Hematopoietic multipotent progenitor cell treated with erythropoietin and hydrocortisone succinate and interleukin-3 and kit ligand, for 15 days (in vitro differentiated cells): ENCODE measurements around the gene SEMA4D.
A peak's percentile ranks its signal among the peaks of the same experiment; 100 is the strongest.

Experiments
- DNase-seq: peaks from one replicate; pipeline ENCODE4 v3.0.0-alpha.2; 2015; ENCODE audit warnings: low spot score

Gene SEMA4D

DNA sequence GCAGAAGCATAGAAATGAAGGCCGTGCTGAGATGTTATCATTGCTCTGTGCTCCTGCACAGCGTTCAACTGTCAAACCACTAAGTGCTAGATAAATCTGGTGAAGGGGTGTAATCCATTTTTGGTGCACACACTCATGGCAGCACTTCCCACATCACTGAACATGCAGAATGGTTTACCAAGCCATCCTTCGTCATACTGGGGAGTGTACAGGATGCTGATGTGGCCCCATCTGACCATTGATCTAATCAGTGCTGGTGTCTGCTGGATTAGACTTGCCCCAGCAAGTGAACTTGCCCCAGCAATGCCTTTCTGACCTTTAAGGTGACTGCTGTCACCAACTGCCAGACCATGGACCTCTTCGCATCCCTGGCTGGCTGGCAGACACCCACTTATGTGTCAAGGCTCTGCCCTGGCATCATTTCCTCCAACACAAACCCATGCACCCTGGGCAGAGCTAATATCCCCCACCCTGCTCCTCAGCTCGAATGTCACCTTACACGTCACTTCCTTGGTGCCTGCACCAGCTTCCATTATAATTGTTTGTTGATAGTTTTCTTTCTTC lies 4.2 kb upstream of the SEMA4D start:
- DNase-seq: no peak

DNA sequence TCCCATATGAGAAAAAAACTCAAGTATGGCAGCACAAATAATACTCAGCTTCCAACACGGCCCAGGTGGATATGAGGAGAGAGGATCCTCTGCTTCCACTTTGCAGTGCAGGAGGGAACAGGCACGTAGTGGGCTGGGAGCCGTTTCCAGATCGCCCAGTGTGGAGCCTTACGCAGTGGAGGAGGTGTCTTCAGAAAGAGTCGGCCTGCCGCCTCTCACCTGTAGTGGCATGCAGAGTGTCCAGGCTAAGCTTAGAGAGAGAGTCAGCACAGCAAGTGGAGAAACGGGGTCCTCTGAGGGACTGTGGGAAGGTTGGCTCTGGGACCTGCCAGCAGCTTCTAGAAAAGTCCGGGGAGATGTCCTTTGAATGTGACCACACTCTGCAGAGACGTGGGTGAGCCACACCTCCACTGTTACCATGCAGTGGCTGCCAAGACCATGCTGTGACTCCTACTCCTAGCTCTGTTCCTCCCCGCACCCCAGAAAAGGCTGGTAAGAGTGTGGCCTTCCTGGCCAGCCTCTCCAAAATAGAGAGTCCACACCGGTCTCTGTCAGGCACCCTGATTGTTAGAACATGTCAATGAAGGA lies 3.5 kb upstream of the SEMA4D start:
- no peak for DNase-seq

DNA sequence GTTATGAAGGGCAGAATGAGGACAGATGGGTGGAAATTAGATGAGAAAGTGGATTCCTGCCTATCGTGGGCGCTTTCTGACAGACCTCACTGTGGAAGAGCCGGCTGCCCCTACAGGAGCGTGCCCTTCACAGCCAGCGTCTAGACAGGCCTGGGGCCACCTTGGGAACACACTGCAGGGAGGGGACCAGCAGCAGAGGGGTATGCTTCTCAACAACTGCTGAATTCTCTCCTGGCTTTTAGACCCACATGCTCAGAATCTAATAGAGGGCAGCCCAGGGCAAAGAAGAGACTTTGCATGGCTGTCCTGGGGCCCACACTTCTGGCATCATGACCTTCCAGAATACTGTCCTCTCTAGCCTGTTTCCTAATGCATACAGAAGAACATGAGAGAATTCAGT lies 2.1 kb upstream of the SEMA4D start:
- no peak for DNase-seq

DNA sequence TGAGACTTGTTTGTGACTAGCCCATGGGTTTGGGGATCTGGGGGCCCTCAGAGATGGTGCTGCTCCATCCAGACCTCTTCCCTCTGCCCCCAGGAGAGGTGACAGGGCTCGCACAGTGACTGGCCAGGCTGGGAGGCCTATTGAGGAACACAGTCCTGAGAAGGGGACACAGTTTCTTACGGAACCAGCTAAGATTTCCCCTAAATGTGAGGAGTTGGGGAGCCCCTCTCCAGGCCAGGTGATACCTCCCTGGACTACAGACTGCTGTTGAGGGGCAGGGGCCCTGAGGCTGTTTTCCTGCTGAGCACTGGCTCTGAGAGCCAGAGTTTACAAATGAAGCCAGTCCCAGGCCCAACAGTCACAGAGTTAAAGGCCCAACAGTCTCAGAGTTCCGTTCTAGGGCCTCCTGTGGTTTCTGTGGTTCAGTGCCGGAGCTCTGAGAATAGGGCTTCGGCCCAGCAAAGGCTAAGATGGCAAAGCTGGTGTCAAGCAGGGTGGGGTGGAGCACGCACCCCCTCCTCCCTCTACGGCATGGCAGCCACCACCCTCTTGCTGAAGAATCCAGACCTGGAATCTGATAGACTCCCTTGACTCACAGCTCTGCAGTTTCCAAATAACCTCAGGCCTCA lies 1.1 kb upstream of the SEMA4D start:
- DNase-seq: no peak

DNA sequence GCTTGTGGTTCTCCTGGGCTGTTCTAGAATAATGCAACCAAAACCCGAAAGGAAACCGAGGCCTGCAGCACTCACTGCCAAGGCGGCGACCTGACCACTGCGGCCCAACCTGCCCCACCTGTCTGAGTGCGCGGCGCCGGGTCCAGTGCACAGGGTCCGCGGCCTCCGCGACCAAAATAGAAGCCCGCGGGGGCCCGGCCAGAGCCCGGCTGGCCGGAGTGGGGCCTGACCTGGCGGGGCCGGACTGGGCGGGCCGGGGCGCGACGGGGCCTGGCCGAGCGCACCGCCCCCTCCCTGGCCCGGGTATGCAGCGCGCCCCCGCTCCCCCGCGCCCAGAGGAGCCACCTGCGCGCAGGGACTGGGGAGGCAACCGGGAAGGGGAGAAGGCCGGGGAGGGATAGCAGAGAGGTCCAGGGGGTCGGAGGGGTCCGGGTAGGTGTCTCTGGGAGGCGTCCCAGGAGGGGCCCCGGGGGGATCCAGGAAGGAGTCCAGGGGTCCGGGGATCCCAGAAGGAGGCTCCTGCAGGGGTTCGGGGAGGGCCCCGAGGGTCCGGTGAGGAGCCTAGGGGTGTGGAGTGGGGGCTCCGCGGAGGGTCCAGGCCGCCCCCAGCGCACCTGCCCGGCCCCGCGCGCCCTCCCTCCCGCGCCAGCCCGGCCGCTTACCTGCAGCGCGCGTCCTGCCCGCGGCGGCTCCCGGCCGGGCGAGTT lies 503 bp downstream of the SEMA4D start:
- no peak for DNase-seq

DNA sequence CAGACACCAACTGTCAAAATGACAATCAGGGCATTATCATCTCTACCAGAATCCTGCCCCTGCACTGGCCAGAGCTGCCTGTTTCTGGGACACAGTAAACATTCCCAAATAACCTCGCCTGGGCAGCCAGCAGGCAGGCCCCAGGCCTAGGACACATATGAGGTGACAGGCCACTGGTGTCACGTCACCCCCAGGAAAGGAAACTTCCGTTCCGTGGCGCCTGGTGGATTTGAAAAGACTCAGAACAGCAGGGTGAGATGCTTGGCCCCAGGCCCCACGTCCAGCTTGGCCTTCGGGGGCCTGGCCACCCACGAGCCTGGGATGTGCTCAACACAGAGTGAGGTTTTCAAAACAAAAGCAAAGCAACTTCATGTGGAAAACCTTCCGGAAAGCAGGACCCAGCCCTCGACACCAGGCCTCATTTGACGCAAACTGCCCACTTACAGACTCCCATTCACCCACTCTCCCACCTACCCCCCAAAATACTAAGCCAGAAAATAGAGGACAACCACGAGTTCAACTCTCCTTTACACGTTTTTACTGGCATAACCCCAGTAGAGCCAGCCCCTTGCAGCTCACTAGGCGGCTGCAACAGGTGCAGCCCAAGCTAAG lies 1.2 kb downstream of the SEMA4D start:
- DNase-seq: no peak

DNA sequence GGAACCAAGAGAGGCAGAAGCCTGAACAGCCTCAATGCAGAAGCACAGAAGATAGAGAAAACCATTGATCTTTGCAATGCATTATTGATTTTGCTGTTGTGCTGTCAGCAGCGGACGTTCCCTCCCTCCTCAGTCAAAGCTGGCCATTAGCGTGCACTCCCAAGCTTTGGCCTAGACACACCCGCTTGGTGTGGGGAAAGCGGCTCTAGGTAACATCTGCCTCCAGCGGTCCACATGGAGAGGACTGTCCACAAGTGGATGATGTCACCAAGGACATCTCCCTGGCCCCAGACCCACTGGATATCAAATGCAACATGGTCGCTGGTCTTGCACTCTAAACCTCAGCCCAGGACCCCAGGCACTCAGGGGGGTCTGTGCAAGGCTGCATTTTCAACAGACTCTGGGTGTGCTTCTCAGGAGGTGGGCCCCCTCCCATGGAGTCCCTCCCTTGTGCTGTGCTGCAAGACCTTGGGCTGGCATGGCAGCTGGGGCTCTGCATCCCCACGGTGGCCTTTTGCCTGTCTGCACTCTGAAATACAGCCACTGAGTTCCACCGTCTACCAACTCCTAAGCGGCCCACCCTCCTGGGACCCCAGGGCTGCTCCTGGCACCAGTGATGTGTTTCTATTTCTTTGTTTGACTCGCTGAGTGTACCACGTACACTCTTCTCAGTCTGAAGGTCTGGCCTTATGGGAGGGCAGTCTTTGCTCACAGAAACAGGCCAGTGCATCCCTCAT lies 1.9 kb downstream of the SEMA4D start:
- no peak for DNase-seq

DNA sequence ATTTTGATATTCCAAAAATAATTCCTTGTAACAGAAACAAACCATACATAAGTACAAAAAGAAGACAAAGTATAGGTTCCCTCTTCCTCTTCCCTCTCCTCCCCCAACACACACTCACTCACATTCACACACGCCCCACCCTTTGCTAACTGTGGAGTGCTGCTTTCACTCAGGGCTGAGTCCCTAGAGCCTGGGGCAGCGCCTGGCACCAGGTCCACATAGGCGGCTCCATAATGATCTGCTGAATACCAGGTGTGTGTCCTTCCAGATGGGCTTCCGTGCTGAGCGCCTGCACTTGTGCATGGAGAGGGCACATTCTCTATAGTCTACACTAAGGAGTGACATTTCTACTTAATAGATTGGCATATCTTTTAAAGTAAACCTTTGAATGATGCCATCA lies 3.7 kb downstream of the SEMA4D start:
- DNase-seq: no peak

DNA sequence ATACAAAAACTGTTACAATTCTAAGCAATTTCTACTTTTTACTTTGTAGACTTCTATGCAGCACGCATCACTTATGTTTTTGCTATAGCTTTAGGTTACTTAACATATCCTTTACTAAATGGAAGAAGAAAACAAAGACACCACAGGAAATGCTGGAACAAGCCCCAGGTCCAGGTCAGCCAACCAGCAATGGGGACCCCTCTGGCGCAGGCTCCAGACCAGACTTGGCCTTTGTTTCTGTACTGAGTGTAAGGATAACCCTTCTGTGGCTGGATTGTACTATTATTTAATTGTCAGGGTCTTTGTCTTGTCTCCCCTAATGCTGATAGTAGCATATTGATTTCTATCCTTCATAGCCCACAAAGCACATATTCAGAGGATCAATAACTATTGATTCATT lies 4.2 kb downstream of the SEMA4D start:
- no peak for DNase-seq

DNA sequence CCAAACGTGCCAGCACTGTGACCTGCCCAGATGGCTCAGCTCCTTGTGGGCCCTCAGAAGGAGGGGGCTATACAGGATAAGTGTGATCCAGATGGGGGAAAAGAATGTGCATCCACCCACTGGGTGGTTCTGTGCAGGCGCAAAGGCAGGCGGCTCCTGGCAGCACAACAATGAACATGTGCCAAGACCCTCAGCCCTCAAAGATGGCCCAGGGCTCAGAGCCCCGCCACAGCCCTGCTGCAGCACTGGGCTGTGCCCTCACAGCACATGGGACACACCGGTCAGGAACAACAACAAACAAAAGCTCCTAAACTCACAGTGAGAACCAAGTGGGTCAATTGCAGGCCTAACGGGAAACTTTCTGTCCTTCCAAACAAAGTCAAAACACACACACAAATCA lies 4.7 kb downstream of the SEMA4D start:
- DNase-seq: no peak

DNA sequence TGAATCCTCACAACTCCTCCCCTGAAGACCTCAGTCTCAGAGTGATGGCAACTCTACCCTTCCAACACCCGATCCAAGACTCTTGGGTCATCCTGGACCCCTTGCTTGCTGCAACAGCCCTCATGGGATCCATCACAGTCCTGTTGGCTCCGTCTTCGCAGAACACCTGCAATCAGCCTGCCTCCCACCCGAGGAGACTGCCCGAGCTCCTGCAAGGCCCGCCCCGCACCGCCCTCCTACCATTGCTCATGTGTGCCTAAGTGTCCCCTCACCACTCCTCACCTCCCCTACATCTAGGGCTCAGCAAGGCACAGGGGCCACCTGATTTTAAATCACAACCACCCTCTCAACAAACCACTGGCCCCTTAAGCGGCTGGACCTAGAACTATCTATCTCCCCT lies 5.3 kb downstream of the SEMA4D start:
- no peak for DNase-seq

DNA sequence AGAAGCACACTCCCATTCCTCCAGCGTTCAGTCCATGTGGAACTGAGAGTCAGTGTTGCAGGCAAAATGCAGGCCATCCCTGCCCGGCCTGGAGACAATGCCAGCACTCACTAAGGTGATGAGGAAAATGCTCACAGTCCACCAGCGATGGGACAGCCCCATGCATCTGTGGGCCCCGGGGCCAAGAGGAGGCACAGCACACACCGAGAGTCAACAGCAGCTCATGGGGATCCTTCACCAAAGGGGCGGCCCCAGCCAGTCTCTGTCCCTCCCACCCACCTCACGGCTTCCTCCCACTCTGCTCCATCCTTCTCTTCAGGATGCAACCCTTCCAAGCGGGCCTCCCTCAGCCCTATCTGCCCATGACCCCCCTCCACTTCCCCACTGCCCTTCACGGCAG lies 6.2 kb downstream of the SEMA4D start:
- no peak for DNase-seq

DNA sequence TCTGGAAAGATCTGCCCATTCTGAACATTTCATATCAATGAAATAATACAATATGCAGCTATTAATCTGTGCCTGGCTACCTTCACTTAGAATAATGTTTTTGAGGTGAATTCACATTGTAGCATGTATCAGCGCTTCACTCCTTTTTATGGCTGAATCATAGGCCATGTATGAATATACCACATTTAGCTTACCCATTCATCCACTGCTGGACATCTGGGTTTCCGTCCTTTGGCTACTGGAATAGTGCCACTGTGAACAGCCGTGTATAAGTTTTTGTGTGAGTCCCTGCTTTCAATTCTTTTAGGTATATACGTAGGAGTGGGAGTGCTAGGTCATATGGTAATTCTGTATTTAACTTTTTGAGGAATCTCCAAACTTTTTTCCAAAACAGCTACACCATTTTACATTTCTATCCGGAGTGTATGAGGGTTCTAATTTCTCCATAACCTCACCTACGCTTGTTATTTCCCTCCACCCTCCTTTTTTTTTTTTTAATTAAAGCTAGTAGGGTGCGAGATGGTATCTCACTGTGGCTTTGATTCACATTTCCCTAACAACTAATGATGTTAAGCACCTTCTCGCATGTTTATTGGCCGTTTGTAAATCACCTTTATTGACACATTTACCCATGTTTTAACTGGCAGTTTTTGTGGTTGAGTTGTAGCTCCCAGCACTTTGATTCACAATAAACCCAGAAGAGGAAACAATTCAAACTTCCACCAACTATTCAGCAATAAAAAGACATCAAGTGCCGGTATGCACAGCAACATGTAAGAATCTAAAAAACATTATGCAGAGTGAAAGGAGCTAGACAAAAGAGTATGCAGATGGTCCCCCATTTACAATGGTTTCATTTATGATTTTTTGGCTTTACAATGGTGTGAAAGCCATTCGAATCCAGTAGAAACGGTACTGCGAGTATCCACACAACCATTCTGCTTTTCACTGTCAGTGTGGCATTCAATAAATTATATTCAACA lies 8.1 kb downstream of the SEMA4D start:
- DNase-seq: no peak

DNA sequence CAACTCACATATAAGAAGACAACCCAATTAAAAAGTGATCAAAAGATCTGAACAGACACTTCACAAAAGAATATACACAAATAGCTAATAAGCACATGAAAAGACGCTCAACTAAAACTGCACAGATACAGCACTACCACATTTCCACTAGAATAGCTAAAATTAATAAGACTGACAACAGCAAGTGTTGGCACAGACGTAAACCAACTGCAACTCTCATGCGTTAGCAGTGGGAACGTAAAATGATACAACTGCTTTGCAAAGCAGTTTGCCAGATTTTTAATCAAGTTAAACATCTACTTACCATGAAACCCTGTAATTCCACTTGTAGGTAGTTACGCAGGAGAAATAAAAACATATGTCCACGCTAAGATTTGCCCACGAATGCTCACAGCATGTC lies 9.0 kb downstream of the SEMA4D start:
- no peak for DNase-seq

DNA sequence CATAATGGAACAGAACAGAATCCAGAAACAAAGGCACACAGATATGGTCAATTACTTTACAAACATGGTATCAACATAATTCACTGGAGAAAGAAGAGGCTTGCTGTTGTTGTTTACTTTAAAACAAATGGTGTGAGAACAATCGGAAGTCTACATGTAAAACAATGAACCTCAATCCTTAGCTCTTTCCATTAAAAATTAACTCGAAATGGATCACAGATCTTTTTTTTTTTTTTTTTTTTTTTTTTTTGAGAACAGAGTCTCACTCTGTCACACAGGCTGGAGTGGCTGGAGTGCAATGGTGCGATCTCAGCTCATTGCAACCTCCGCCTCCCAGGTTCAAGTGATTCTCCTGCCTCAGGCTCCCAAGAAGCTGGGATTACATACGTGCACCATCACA lies 9.8 kb downstream of the SEMA4D start:
- DNase-seq: no peak

DNA sequence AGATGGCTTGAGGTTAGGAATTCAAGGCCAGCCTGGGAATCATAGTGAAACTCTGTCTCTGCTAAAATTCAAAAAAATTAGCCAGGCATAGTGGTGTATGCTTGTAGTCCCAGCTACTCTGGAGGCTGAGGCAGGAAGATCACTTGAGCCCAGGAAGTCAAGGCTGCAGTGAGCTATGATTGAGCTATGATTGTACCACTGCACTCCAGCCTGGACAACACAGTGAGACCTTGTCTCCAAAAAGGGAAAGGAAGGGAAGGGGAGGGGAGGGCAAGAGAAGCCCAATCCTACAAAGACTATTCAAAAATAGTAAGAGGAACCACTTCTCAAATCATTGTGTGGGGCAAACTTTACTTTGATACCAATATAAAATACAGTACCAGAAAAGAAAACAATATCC lies 11.2 kb downstream of the SEMA4D start:
- DNase-seq: no peak

DNA sequence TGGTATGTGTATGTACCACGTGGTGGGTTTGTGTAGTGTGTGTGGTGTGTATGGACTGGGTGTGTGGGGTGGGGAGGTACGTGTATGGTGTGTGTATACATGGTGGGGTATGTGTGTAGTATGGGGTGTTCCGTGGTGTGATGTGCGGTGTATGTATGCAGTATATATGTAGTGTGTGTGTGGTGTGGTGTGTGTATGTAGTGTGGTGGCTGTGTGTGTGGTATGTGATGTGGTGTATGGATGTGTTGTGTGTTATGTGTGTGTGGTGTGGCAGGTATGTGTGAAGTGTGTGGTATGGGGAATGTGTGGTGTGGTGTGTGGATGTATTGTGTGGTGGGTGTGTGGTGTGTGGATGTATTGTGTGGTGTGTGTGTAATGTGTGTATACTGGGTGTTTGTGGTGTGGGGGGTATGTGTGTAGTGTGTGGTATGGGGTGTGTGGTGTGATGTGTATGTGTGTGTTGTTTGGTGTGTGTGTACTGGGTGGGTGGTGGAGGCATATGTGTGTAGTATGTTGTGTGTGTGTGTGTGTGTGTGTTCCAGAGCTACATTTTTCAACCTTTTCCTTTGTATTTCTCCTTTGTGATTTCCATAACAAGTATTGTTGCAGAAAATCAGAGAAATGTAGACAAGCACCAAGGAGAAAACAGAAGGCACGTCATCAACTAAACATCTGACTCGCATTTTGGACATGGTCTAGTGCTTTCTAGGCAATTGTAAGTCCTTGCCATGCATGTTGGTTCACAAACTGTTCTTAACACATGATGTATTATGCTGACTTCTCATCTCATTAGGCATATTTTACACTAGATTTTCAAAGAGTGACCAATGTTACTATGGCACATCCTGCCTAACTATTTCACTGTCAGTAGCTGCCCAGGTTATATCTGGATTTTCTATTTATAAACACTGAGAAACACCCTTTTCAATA lies 13.2 kb downstream of the SEMA4D start:
- DNase-seq: no peak

DNA sequence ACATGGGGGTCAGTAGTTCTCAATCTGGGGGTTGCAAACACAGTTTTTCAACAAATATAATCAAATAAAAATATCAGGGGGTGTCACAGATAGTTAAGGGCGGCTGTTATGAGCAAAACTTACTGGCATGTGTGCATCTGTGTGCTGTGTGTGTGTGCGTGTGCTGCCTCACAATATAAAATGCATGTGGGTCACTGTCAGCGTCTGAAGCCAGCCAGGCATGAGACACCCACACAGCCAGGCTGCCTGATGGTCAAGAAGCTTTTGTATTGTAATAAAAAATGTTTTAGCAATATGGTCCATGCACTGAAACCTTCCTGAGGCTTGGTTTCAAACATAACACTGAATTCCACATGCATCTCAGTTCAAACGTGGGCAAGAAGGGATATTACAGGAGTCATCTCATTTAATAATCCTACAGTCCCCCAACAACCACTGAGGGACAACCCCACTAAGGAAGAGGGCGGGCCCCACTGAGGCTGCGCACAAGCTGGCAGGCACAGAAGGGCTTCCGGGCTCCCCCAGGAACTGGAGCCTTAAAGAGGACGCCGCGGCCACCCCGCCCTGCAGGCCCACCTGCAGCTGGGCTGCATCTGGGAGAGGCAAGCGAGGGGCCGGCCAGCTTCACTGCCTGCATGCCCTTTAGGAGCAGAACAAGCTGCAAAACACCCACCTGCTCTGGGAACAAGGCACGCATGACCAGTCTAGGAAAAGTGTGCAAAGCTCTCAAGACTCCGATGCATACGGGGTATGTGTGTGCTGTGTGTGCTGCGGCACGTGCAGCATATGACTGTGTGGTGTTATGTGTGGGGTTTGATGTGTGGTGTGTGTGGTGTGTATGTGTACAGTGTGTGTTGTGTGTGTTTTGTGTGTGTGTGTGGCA lies 14.1 kb downstream of the SEMA4D start:
- peak; percentile 43 for DNase-seq

DNA sequence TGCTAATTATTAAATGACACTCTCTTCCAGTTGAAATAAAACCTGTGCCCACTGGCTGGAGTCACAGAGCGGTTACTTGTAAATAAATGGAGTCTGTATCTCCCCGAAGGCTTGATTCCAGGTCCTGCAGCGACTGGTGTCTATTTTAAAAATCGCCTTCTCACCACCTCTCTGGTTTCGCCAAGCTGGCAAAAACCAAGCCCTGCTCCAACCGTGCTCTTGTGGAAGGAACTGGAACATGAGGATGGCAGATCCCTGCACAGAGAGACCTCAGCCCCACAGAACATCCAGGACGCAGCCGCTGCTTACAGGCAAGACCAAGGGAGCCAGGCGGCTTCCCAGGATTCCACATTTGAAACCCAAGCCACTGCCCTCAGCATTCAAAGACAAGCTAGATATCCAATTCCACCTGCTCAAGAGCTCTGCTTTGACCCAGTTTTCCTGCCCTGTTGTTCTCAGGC lies 15.0 kb downstream of the SEMA4D start:
- DNase-seq: no peak
